Aorta (tissue), 5 donors: ENCODE results near the gene MARK3. TPM values are rescaled to one million over a fixed set of nuclear protein-coding genes. Genes with fewer than 3 reads are reported as not detected.

Experiments
- ATAC-seq: fragments of 200-7000 bp; cut with Tn5 transposase; one replicate; pipeline ENCODE4 v1.9.1; 2022; ENCODE audit warnings: moderate library complexity; ENCODE audit not compliant: low FRiP score
- DNase-seq, 2 donors: peaks; one replicate each; pipeline ENCODE4 v3.0.0-alpha.2; 2020
- H3K27ac ChIP-seq, 2 donors: one replicate each; pipeline ENCODE4 v1.5.1; 2013; ENCODE audit warnings: low read length in 2 of 2, mild to moderate bottlenecking in 2 of 2, moderate library complexity in 2 of 2, control low read depth in 1 of 2, inconsistent platforms in 1 of 2, low read depth in 1 of 2
- H3K27me3 ChIP-seq, 2 donors: one replicate each; pipeline ENCODE4 v1.6.1; 2013; ENCODE audit warnings: control low read depth in 1 of 2, low read length in 1 of 2, mild to moderate bottlenecking in 1 of 2, moderate library complexity in 1 of 2; ENCODE audit not compliant: insufficient read depth in 2 of 2, control insufficient read depth in 1 of 2
- H3K36me3 ChIP-seq, 2 donors: one replicate each; pipeline ENCODE4 v1.6.1; 2013; ENCODE audit warnings: control low read depth in 1 of 2, low read length in 1 of 2, mild to moderate bottlenecking in 1 of 2; ENCODE audit not compliant: insufficient read depth in 2 of 2, control insufficient read depth in 1 of 2
- H3K4me1 ChIP-seq, 2 donors: one replicate each; pipeline ENCODE4 v1.6.1; 2013; ENCODE audit warnings: low read length in 2 of 2, control low read depth in 1 of 2, mild to moderate bottlenecking in 1 of 2, moderate library complexity in 1 of 2; ENCODE audit not compliant: insufficient read depth in 2 of 2, control insufficient read depth in 1 of 2
- H3K4me3 ChIP-seq, 2 donors: one replicate each; pipeline ENCODE4 v1.5.1; 2013; ENCODE audit warnings: low read length in 2 of 2, control low read depth in 1 of 2, mild to moderate bottlenecking in 1 of 2
- H3K9me3 ChIP-seq: one replicate; pipeline ENCODE4 v1.6.1; 2013; ENCODE audit warnings: mild to moderate bottlenecking, low read length; ENCODE audit not compliant: control insufficient read depth
- WGBS, 2 donors: extraction: QIAGEN DNeasy Blood & Tissue Kit; methylation state at CpG; one replicate each; pipeline ENCODE4 v1.1.7; 2013; 5-methylcytosine and 5-hydroxymethylcytosine counted together
- intact Hi-C, 2 donors: fragments of 100-400 bp; cut with DNase I; formaldehyde crosslinking; loops; one replicate each; pipeline versions ENCODE4 v1.14.2 to v1.15.0; 2022
- polyA plus RNA-seq, 2 donors: library from polyadenylated mRNA; stranded (reverse); fragments of 200-250 nt; gene quantifications; one replicate each; pipeline ENCODE4 v1.2.3, GENCODE V29; 2013
- total RNA-seq, 2 donors: library from RNA; stranded (reverse); fragmentation: NEBNext Ultra II Directional; extraction: Animal tissue kit (Norgen Biotek cat#: 25700); gene quantifications; one replicate each; pipeline ENCODE4 v1.2.1, GENCODE V29; 2021
- donor health status: healthy with polysubstance abuse.
- donor health status: Bipolar disorder and iron deficiency.
- donor health status: DM: no; HTN: no; CAD: no.
- donor health status: DM: no; HTN: no; CAD: no.
- donor health status: DM: yes; HTN: yes; CAD: no.

MARK3 gene
- total and polyA plus RNA-seq, 4 donors = 21.7 to 121 (median 86.0) TPM

DNA sequence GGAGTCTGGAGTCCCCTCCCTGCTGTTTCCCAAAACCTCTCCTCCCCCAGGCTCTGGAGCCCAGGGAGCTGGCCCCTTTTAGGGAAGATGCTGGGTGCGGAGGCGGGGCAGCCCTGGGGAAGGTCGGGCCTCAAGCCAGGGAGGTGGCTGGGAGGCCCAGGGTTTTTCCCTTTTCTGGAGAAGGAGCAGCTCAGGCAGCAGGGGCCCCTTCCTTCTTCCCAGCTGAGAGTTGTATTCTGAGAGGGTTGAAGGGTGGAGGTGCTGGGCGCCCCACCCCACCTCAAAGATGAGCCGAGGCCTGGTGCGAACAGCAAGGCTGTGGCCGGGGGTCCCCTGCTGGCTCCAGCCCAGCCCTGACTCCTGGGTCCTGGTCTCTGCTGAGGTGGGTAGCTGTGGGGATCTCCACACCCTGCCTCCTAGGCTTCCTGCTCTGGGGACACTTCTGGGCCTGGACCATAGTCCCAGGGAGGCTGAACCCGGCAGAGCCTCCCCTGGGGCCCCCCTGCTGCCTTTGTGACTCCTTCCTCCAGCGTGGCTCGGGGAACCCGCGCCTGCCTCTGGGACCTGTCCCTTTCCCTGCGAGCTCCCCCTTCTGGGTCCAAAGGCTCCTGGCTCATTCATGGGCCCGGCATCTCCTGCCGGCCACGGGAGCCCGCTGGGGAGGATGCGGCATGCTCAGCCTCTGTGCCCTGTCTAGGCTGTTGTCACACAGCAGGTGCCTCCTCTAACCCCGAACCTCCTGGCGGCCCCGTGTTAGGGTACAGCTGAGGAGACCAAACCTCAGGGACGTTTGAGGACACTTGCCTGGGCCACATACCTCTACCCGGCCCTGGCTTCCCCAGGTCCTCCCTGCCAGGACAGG is 148.2 kb downstream of the MARK3 start:
- no peaks in the 10 kb centered on the region for H3K4me1 ChIP-seq
- 63 to 74% methylated on average over 23 of the region's 23 CpGs for WGBS, 2 donors
- DNase-seq (peak in 1 of 2 donors; percentile 60), ATAC-seq (no peak)
- no peaks in the 10 kb centered on the region for H3K27me3 ChIP-seq
- no peak overlapping the region for H3K4me3 ChIP-seq
- intact Hi-C loops = no loop called here
- no peaks in the 10 kb centered on the region for H3K36me3 ChIP-seq
- no peaks in the 10 kb centered on the region for H3K9me3 ChIP-seq
- H3K27ac ChIP-seq = no peak overlapping the region

DNA sequence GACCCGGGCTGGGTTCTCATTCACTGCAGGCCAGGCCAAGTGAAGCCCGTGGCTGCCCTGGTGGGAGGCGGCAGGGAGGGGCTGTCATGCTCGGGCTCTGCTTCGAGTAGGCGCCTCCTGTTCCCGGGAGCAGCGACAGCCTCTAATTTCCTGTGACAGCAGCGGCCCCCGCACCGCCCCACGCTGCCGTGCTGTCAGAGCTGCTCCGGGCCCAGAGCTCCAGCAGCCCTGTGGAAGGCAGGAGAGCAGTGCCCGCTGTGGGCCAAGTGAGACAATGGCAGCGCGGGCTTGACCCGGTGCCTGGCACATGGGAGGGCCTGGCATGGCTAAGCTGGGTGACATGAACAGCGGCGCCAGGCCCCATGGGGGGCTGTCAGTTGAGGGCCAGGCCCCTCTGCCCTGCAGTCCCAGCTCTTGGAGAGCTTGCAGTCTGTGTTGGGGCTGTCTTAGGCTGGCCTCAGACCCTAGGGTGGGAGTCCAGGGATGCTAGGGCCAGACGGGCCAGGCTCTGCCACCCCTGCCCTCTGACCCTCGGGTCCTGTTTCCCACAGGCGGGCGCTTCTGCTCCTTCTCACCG is 148.9 kb downstream of the MARK3 start:
- WGBS, 2 donors = 84 to 90% methylated on average over 25 of the region's 25 CpGs
- Histone ChIP-seq H3K27ac (no peak overlapping the region), H3K4me3 (no peak overlapping the region), H3K27me3 (no peaks in the 10 kb centered on the region), H3K4me1 (no peaks in the 10 kb centered on the region), H3K36me3 (no peaks in the 10 kb centered on the region), H3K9me3 (no peaks in the 10 kb centered on the region)
- ATAC-seq = no peak
- no peak for DNase-seq
- intact Hi-C loops = no loop called here

DNA sequence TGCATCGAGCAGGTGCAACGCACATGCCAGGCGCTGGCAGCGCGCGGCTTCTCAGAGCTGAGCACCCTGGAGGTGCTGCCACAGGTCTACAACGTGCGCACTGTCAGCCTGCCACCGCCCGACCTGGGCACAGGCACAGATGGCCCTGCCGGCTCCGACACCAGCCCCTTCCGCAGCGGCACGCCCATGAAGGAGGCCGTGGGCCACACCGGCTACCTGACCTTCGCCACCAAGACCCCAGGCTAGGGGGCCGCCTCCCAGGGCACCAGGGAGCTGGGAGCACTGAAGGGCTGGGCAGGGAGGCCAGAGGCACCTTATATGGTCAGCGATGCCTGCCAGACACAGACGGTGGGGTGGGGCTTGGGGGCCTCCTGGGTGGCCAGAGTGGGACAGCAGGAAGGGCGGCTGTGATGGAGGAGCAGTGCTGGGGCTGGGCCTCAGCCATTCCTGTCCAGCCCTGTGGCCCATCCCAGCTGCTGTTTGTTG is 149.4 kb downstream of the MARK3 start:
- Histone ChIP-seq H3K4me3 (no peak overlapping the region), H3K36me3 (no peaks in the 10 kb centered on the region), H3K4me1 (no peaks in the 10 kb centered on the region), H3K27me3 (no peaks in the 10 kb centered on the region), H3K27ac (no peak overlapping the region), H3K9me3 (no peaks in the 10 kb centered on the region)
- WGBS, 2 donors = 85% methylated on average over 22 of the region's 22 CpGs
- DNase-seq (peak in 1 of 2 donors; percentile 52), ATAC-seq (no peak)
- intact Hi-C loops = no loop called here

DNA sequence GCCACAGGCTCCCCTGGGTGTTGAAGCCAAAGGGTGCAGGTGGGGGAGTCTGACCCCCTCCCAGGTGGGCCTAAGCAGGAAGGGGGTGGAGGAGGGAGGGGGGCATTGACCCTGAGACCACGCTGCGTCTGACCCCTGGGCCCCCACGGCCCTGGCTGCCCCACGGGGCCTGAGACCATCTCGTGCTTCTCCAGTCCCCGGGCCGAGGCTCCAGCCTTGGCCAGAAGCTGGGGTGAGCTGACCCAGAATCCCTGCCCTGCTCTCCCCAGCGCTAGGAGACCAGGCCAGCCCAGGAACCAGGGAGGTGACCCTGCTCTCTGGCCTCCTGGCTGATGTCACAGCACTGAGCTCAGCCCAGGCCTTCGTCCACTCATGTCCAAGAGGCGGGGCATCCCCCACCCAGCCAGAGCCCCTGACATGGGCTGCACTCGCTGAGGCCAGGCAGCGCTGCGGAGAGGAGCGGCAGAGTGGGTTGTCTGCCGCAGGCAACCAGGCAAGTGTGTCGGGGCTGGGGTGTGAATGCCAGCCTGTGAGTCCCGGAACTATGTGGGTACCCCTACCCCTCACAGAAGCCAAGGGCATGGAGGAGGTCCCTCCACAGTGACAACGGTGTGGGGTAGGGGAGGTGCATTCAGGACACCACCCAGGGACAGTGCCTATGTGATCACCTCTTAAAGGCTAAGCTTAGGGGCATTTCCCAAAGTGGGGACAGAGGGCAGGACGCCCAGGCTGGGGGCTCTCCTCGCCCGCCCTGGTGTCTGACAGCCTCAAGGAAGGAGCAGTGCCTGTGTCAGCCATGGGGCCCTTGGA is 150.1 kb downstream of the MARK3 start:
- H3K36me3 ChIP-seq = no peaks in the 10 kb centered on the region
- intact Hi-C loops = no loop called here
- ATAC-seq (peak; percentile 1), DNase-seq (peak in 1 of 2 donors; percentile 55)
- H3K4me3 ChIP-seq = no peak overlapping the region
- no peaks in the 10 kb centered on the region for H3K27me3 ChIP-seq
- 82 to 84% methylated on average over 20 to 21 of the region's 21 CpGs for WGBS, 2 donors
- H3K4me1 ChIP-seq = no peaks in the 10 kb centered on the region
- H3K27ac ChIP-seq = no peak overlapping the region
- H3K9me3 ChIP-seq = no peaks in the 10 kb centered on the region

DNA sequence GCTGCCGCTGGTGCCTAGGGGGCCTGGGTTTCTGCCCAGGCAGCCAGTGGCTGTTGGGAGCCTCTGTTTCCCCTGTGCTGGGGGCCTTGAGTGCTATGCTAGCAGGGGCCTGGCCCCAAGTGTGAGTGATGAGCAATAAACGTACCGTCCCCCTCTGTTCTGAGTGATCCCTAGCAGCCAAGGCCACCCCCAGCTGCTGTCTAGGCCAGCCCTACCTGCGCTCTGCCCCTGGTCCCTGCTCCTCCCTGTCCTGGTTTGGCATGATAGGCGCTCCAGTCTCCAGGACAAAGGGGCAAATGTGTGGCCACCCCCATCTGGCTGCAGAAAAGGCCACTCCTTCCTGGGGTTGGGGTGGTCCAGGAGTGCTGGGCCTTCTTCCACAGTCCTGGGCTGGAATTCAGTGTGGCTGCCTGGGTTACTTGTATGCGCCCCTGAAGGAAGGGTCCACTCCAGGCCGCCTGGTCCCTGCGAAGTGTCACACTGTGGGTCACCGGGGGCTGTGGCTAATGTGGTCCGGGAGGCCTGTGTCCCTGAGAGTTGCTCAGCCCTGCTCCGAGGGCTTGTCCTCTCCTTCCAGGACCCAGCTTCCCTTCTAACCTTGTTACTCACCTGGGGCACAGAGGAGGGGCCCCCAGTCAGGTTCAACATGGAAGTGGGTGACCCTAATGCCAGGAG is 150.8 kb downstream of the MARK3 start:
- H3K9me3 ChIP-seq = no peaks in the 10 kb centered on the region
- H3K27me3 ChIP-seq = no peaks in the 10 kb centered on the region
- DNase-seq = peak in 1 of 2 donors; percentile 38
- H3K27ac ChIP-seq = no peak overlapping the region
- H3K36me3 ChIP-seq = no peaks in the 10 kb centered on the region
- H3K4me1 ChIP-seq = no peaks in the 10 kb centered on the region
- intact Hi-C loops = no loop called here
- ATAC-seq = no peak
- no peak overlapping the region for H3K4me3 ChIP-seq
- 82 to 92% methylated on average over 11 of the region's 11 CpGs for WGBS, 2 donors

DNA sequence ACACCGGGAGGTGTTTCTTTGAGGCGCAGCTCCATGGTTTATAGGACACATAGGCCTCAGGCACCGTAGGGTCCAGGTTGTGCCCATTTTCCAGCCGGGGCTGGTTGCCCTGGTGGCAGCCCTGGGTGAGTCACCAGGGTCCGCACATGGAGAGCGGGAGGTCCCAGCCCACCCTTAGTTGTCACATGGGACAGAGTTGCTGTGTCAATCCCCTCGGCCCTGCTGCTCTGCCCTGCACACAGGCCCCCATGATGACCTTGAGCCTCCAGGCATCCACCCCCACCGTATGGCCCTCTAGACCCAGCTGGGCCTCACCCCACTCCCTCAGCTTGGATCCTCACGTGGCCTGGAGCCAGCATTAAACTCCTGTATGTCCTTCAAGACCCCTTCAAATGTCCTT is 151.5 kb downstream of the MARK3 start:
- intact Hi-C loops = no loop called here
- Histone ChIP-seq H3K9me3 (no peaks in the 10 kb centered on the region), H3K4me1 (no peaks in the 10 kb centered on the region), H3K36me3 (no peaks in the 10 kb centered on the region), H3K27me3 (no peaks in the 10 kb centered on the region), H3K4me3 (no peak overlapping the region), H3K27ac (no peak overlapping the region)
- ATAC-seq (no peak), DNase-seq (peak in 1 of 2 donors; percentile 42)
- WGBS, 2 donors = 72 to 76% methylated on average over 9 of the region's 9 CpGs

DNA sequence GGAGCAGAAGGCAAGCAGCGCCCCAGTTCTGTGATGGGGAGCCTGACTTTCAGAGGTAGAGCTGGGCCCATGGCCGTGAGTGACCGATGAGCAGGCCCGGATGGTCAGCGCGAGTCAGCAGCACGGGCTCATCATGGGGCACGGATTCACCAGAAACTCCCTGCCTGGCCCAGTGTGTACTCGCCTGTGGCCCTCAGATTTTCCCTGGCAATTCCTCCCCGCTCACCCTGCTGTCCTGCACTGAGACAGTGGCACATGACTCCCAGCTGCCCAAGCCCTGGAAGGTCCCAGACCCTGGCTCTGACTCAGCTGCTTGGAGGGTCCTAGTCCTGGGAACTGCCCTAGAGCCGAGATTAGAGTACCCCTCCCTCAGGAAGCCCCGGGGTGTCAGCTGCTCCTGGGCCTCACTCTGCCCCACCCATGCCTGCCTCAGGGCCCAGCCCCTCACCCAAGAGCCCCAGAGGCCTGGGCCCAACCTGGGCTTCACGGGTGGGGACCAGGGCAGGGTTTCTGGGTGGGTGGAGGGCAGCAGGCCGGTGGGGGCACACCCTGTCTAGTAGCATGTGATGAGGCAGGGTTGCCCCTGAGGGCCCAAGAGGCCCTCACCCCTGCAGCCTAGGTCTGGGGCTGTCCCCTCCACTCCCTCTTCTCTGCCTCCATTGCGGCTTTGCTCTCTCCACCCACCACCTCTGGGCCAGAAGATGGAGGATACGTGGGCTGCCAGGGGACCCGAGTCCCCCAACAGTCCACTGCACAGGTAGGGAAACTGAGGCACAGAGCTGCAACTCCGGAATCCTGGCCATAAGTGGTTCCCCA is 152.2 kb downstream of the MARK3 start:
- DNase-seq (peak in 1 of 2 donors; percentile 30), ATAC-seq (no peak)
- no peak overlapping the region for H3K4me3 ChIP-seq
- H3K27me3 ChIP-seq = no peaks in the 10 kb centered on the region
- H3K9me3 ChIP-seq = no peaks in the 10 kb centered on the region
- H3K36me3 ChIP-seq = no peaks in the 10 kb centered on the region
- H3K27ac ChIP-seq = no peak overlapping the region
- intact Hi-C loops = no loop called here
- no peaks in the 10 kb centered on the region for H3K4me1 ChIP-seq
- 75 to 79% methylated on average over 17 to 18 of the region's 18 CpGs for WGBS, 2 donors
